ENCODE results near the gene SET. TPM values are rescaled to one million over a fixed set of nuclear protein-coding genes. Genes with fewer than 3 reads are reported as not detected.
"Not testable (repeated sequence)": the region's sequence is repeated elsewhere in the genome, so short reads cannot be mapped to it uniquely, and the experiment has no call there.

Gene SET
- total and polyA plus RNA-seq, 4 donors: 98.5 to 195 (median 178) TPM

- intact Hi-C loops (cut with DNase I): loop anchor here in 1 of 2 donors (2.0 kb wide), 1 partner anchor 32 kb away; the partner anchor contains the start of gene SET
- H3K27me3 ChIP-seq (ENCODE audit: control insufficient read depth in 1 of 2, insufficient read depth in 2 of 2, low read length in 1 of 2): no peaks in the 10 kb centered on the region
- peak within 1 kb of the TSS; percentile 38 to 62 for H3K4me3 ChIP-seq (ENCODE audit: low read length in 2 of 2)
- DNase-seq (peak; percentile 99), ATAC-seq (ENCODE audit: low FRiP score) (peak; percentile 99)
- H3K27ac ChIP-seq (ENCODE audit: low read depth in 1 of 2, low read length in 2 of 2): peak within 1 kb of the TSS; percentile 52 to 98
- no peaks in the 10 kb centered on the region for H3K9me3 ChIP-seq (ENCODE audit: control insufficient read depth, low read length)
- 1% methylated on average over 86 of the region's 86 CpGs for WGBS, 2 donors
- H3K36me3 ChIP-seq (ENCODE audit: control insufficient read depth in 1 of 2, insufficient read depth in 2 of 2, low read length in 1 of 2): no peaks in the 10 kb centered on the region
- H3K4me1 ChIP-seq (ENCODE audit: control insufficient read depth in 1 of 2, insufficient read depth in 2 of 2, low read length in 2 of 2): no peaks in the 10 kb centered on the region
Measured at GRCh38 chr9:128656416-128657343, 32.3 kb upstream of the SET start, which contains the start of gene DYNC2I2. DYNC2I2 (minus strand) TSS chr9:128656847; CDS start chr9:128656726, 121 bp downstream.

DNA sequence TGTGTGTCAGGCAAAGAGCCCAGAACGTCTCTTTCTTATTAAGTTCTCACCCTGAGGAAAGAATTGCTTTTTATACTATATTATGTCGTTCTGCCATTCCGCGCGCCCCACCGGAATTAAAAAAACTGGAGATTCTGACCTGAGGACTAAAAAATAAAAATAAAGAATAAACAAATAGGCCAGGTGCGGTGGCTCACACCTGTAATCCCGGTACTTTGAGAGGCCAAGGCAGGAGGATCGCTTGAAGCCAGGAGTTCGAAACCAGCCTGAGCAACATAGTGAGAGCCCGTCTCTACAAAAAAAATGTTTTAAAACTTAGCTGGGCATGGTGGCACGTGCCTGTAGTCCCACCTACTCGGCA lies 31.7 kb upstream of the SET start:
- H3K27me3 ChIP-seq (ENCODE audit: control insufficient read depth in 1 of 2, insufficient read depth in 2 of 2, low read length in 1 of 2): no peaks in the 10 kb centered on the region
- intact Hi-C loops (cut with DNase I): loop anchor here in 1 of 2 donors (2.0 kb wide), 1 partner anchor 31 kb away; the partner anchor contains the start of gene SET
- no peak for DNase-seq
- no peaks in the 10 kb centered on the region for H3K4me1 ChIP-seq (ENCODE audit: control insufficient read depth in 1 of 2, insufficient read depth in 2 of 2, low read length in 2 of 2)
- H3K9me3 ChIP-seq (ENCODE audit: control insufficient read depth, low read length): no peaks in the 10 kb centered on the region
- H3K4me3 ChIP-seq (ENCODE audit: low read length in 2 of 2): no peak overlapping the region
- H3K36me3 ChIP-seq (ENCODE audit: control insufficient read depth in 1 of 2, insufficient read depth in 2 of 2, low read length in 1 of 2): no peaks in the 10 kb centered on the region
- no peak overlapping the region for H3K27ac ChIP-seq (ENCODE audit: low read depth in 1 of 2, low read length in 2 of 2)
- 96 to 98% methylated on average over 13 of the region's 13 CpGs for WGBS, 2 donors
- ATAC-seq (ENCODE audit: low FRiP score): no peak

GRCh38 chr9:128657796-128658195 lies 31.2 kb upstream of the SET start:
- Histone ChIP-seq H3K27ac (ENCODE audit: low read depth in 1 of 2, low read length in 2 of 2) (no peak overlapping the region), H3K4me3 (ENCODE audit: low read length in 2 of 2) (no peak overlapping the region), H3K36me3 (ENCODE audit: control insufficient read depth in 1 of 2, insufficient read depth in 2 of 2, low read length in 1 of 2) (no peaks in the 10 kb centered on the region), H3K4me1 (ENCODE audit: control insufficient read depth in 1 of 2, insufficient read depth in 2 of 2, low read length in 2 of 2) (no peaks in the 10 kb centered on the region), H3K27me3 (ENCODE audit: control insufficient read depth in 1 of 2, insufficient read depth in 2 of 2, low read length in 1 of 2) (no peaks in the 10 kb centered on the region), H3K9me3 (ENCODE audit: control insufficient read depth, low read length) (no peaks in the 10 kb centered on the region)
- 95% methylated on average over 3 of the region's 3 CpGs for WGBS, 2 donors
- intact Hi-C loops (cut with DNase I): loop anchor here in 1 of 2 donors (2.0 kb wide), 1 partner anchor 31 kb away; the partner anchor contains the start of gene SET
- DNase-seq (no peak), ATAC-seq (ENCODE audit: low FRiP score) (no peak)

GRCh38 chr9:128666481-128666941 lies 22.5 kb upstream of the SET start:
- H3K9me3 ChIP-seq (ENCODE audit: control insufficient read depth, low read length); H3K4me1 ChIP-seq (ENCODE audit: control insufficient read depth in 1 of 2, insufficient read depth in 2 of 2, low read length in 2 of 2); ATAC-seq (ENCODE audit: low FRiP score); intact Hi-C loops (cut with DNase I); H3K27me3 ChIP-seq (ENCODE audit: control insufficient read depth in 1 of 2, insufficient read depth in 2 of 2, low read length in 1 of 2); H3K4me3 ChIP-seq (ENCODE audit: low read length in 2 of 2); H3K27ac ChIP-seq (ENCODE audit: low read depth in 1 of 2, low read length in 2 of 2); H3K36me3 ChIP-seq (ENCODE audit: control insufficient read depth in 1 of 2, insufficient read depth in 2 of 2, low read length in 1 of 2): not testable (repeated sequence)
- 86 to 89% methylated on average over 8 of the region's 8 CpGs for WGBS, 2 donors
- DNase-seq: peak in 1 of 2 donors; percentile 2

- intact Hi-C loops (cut with DNase I): no loop called here
- WGBS, 2 donors: 94 to 95% methylated on average over 6 of the region's 6 CpGs
Measured at GRCh38 chr9:128669786-128670185, 19.2 kb upstream of the SET start.

GRCh38 chr9:128675382-128675781 lies 13.6 kb upstream of the SET start:
- Histone ChIP-seq H3K36me3 (ENCODE audit: control insufficient read depth in 1 of 2, insufficient read depth in 2 of 2, low read length in 1 of 2) (no peaks in the 10 kb centered on the region), H3K4me3 (ENCODE audit: low read length in 2 of 2) (no peak overlapping the region), H3K27me3 (ENCODE audit: control insufficient read depth in 1 of 2, insufficient read depth in 2 of 2, low read length in 1 of 2) (no peaks in the 10 kb centered on the region), H3K9me3 (ENCODE audit: control insufficient read depth, low read length) (no peaks in the 10 kb centered on the region), H3K4me1 (ENCODE audit: control insufficient read depth in 1 of 2, insufficient read depth in 2 of 2, low read length in 2 of 2) (no peaks in the 10 kb centered on the region), H3K27ac (ENCODE audit: low read depth in 1 of 2, low read length in 2 of 2) (no peak overlapping the region)
- ATAC-seq (ENCODE audit: low FRiP score): no peak
- intact Hi-C loops (cut with DNase I): no loop called here
- DNase-seq: no peak
- WGBS, 2 donors: 97 to 98% methylated on average over 4 of the region's 4 CpGs

More at GRCh38 chr9:128669786-128670185, 19.2 kb upstream of the SET start:
- DNase-seq (no peak), ATAC-seq (ENCODE audit: low FRiP score) (no peak)
- no peaks in the 10 kb centered on the region for H3K9me3 ChIP-seq (ENCODE audit: control insufficient read depth, low read length)
- H3K4me1 ChIP-seq (ENCODE audit: control insufficient read depth in 1 of 2, insufficient read depth in 2 of 2, low read length in 2 of 2): no peaks in the 10 kb centered on the region
- no peaks in the 10 kb centered on the region for H3K27me3 ChIP-seq (ENCODE audit: control insufficient read depth in 1 of 2, insufficient read depth in 2 of 2, low read length in 1 of 2)
- no peak overlapping the region for H3K27ac ChIP-seq (ENCODE audit: low read depth in 1 of 2, low read length in 2 of 2)
- no peak overlapping the region for H3K4me3 ChIP-seq (ENCODE audit: low read length in 2 of 2)
- H3K36me3 ChIP-seq (ENCODE audit: control insufficient read depth in 1 of 2, insufficient read depth in 2 of 2, low read length in 1 of 2): no peaks in the 10 kb centered on the region

GRCh38 chr9:128677794-128678193 lies 11.2 kb upstream of the SET start:
- intact Hi-C loops (cut with DNase I): no loop called here
- 52 to 59% methylated on average over 10 of the region's 10 CpGs for WGBS, 2 donors
- Histone ChIP-seq H3K9me3 (ENCODE audit: control insufficient read depth, low read length) (no peaks in the 10 kb centered on the region), H3K4me1 (ENCODE audit: control insufficient read depth in 1 of 2, insufficient read depth in 2 of 2, low read length in 2 of 2) (no peaks in the 10 kb centered on the region), H3K4me3 (ENCODE audit: low read length in 2 of 2) (no peak overlapping the region), H3K27ac (ENCODE audit: low read depth in 1 of 2, low read length in 2 of 2) (no peak overlapping the region), H3K36me3 (ENCODE audit: control insufficient read depth in 1 of 2, insufficient read depth in 2 of 2, low read length in 1 of 2) (no peaks in the 10 kb centered on the region), H3K27me3 (ENCODE audit: control insufficient read depth in 1 of 2, insufficient read depth in 2 of 2, low read length in 1 of 2) (no peaks in the 10 kb centered on the region)
- DNase-seq (no peak), ATAC-seq (ENCODE audit: low FRiP score) (no peak)

GRCh38 chr9:128683340-128684064 lies 5.5 kb upstream of the SET start:
- no peaks in the 10 kb centered on the region for H3K27me3 ChIP-seq (ENCODE audit: control insufficient read depth in 1 of 2, insufficient read depth in 2 of 2, low read length in 1 of 2)
- H3K4me1 ChIP-seq (ENCODE audit: control insufficient read depth in 1 of 2, insufficient read depth in 2 of 2, low read length in 2 of 2): no peaks in the 10 kb centered on the region
- intact Hi-C loops (cut with DNase I): no loop called here
- H3K27ac ChIP-seq (ENCODE audit: low read depth in 1 of 2, low read length in 2 of 2): no peak overlapping the region
- peak; percentile 50 for ATAC-seq (ENCODE audit: low FRiP score)
- H3K36me3 ChIP-seq (ENCODE audit: control insufficient read depth in 1 of 2, insufficient read depth in 2 of 2, low read length in 1 of 2): no peaks in the 10 kb centered on the region
- 10 to 12% methylated on average over 21 of the region's 21 CpGs for WGBS, 2 donors
- no peaks in the 10 kb centered on the region for H3K9me3 ChIP-seq (ENCODE audit: control insufficient read depth, low read length)
- H3K4me3 ChIP-seq (ENCODE audit: low read length in 2 of 2): peak overlapping the region; percentile 1 to 40
- DNase-seq: peak; percentile 76 to 81
